Mucosa of descending colon (tissue), 3 donors: ENCODE results near the gene IGLL5. TPM values are rescaled to one million over a fixed set of nuclear protein-coding genes. Genes with fewer than 3 reads are reported as not detected.

Experiments
- ATAC-seq: fragments of 200-7000 bp; cut with Tn5 transposase; one replicate; pipeline ENCODE4 v1.9.1; 2020; ENCODE audit warnings: mild to moderate bottlenecking, moderate library complexity
- DNase-seq, 3 donors: peaks; one replicate each; pipeline ENCODE4 v3.0.0-alpha.2; 2020
- H3K36me3 ChIP-seq: fragments of 200-600 bp; one replicate; pipeline ENCODE4 v1.8.0; 2021; ENCODE audit warnings: low read depth, mild to moderate bottlenecking
- H3K4me1 ChIP-seq: fragments of 200-600 bp; one replicate; pipeline ENCODE4 v1.8.0; 2021; ENCODE audit warnings: low read depth, mild to moderate bottlenecking
- H3K4me3 ChIP-seq: fragments of 200-600 bp; one replicate; pipeline ENCODE4 v1.8.0; 2021; ENCODE audit warnings: mild to moderate bottlenecking
- H3K9me3 ChIP-seq: fragments of 200-600 bp; one replicate; pipeline ENCODE4 v1.8.0; 2021; ENCODE audit warnings: mild to moderate bottlenecking
- intact Hi-C, 2 donors: fragments of 100-400 bp; cut with DNase I in 1 of 2; cut with micrococcal nuclease in 1 of 2; formaldehyde crosslinking; loops; one replicate each; pipeline versions ENCODE4 v1.11.0 to v1.11.1; 2022; cut with DNase I, micrococcal nuclease
- total RNA-seq, 3 donors: library from RNA; stranded (reverse); fragmentation: NEBNext Ultra II Directional in 2 of 3; extraction: Animal tissue kit (Norgen Biotek cat#: 25700) in 2 of 3; gene quantifications; one replicate each; pipeline versions ENCODE4 v1.2.1 to v1.2.4, GENCODE V29; 2021 to 2023
- TF ChIP-seq, protein P1 (sequence below): fragments of 200-600 bp; IDR thresholded peaks from one replicate; pipeline ENCODE4 v1.8.0; 2022; ENCODE audit warnings: antibody characterized with exemption, mild to moderate bottlenecking
- donor health status: DM: no; HTN: no; CAD: no; lungs with moderate emphysema.
- donor health status: DM: no; HTN: no; CAD: no.
- donor health status: DM: no; HTN: yes; CAD: no.

IGLL5 gene
- total RNA-seq, 3 donors from 2014 or later, result 14.1 to 32.8 (median 16.1) TPM

DNA sequence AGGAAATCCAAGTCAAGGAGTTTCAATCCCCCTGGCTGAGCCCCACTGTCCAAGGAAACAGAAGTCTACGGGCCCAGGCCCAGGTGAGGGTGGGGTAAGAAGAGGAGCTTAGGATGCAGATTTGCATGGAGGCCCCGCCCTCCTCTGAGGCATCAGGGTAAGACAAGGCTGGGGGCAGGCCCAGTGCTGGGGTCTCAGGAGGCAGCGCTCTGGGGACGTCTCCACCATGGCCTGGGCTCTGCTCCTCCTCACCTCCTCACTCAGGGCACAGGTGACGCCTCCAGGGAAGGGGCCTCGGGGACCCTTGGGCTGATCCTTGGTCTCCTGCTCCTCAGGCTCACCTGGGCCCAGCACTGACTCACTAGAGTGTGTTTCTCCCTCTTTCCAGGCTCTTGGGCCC is 31.3 kb upstream of the IGLL5 start:
- ATAC-seq, result no peak
- H3K36me3 ChIP-seq, result no peaks in the 10 kb centered on the region
- TF ChIP-seq, protein P1, sequence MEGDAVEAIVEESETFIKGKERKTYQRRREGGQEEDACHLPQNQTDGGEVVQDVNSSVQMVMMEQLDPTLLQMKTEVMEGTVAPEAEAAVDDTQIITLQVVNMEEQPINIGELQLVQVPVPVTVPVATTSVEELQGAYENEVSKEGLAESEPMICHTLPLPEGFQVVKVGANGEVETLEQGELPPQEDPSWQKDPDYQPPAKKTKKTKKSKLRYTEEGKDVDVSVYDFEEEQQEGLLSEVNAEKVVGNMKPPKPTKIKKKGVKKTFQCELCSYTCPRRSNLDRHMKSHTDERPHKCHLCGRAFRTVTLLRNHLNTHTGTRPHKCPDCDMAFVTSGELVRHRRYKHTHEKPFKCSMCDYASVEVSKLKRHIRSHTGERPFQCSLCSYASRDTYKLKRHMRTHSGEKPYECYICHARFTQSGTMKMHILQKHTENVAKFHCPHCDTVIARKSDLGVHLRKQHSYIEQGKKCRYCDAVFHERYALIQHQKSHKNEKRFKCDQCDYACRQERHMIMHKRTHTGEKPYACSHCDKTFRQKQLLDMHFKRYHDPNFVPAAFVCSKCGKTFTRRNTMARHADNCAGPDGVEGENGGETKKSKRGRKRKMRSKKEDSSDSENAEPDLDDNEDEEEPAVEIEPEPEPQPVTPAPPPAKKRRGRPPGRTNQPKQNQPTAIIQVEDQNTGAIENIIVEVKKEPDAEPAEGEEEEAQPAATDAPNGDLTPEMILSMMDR, result no peak

DNA sequence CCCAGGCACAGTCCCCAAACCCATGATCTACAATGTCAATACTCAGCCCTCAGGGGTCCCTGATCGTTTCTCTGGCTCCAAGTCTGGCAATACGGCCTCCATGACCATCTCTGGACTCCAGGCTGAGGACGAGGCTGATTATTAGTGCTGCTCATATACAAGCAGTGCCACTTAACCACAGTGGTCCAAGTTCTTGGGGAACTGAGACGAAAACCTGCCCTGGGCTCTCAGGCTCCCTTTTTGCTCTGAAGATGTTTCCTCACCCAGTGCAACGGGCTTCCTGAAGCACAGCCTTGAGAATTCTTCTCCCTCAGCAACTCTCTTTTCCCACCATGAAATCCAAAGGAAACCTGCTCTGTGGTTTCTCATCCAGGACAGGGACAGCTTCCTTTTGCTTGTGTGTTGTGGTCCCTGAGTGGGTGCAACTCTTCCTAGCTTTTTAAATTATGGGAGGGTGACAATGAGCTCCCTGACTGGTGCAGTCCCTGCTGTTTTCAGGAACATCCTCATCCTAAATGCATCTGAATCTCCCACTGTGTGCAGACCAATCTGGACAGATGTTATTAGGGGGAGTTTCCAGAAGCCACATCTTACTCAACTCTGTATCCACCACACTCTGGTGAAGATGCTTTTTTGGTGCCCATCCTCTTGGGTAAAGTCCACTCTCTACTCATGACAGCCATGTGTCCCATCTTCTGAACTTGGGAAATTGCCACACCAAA is 30.6 kb upstream of the IGLL5 start:
- Histone ChIP-seq H3K36me3 (no peaks in the 10 kb centered on the region), H3K4me3 (no peak overlapping the region), H3K4me1 (no peaks in the 10 kb centered on the region), H3K9me3 (no peaks in the 10 kb centered on the region)
- DNase-seq (no peak), ATAC-seq (no peak)
- TF ChIP-seq, protein P1, result no peak
- intact Hi-C loops, result loop anchor here in 1 of 2 donors (5.0 kb wide), 1 partner anchor 100 kb away; no protein-coding TSS in a partner anchor

More for the DNA sequence above, 31.3 kb upstream of the IGLL5 start:
- no peak for DNase-seq
- Histone ChIP-seq H3K4me1 (no peaks in the 10 kb centered on the region), H3K4me3 (no peak overlapping the region), H3K9me3 (no peaks in the 10 kb centered on the region)
- intact Hi-C loops, result loop anchor here in 1 of 2 donors (5.0 kb wide), 1 partner anchor 101 kb away; no protein-coding TSS in a partner anchor

DNA sequence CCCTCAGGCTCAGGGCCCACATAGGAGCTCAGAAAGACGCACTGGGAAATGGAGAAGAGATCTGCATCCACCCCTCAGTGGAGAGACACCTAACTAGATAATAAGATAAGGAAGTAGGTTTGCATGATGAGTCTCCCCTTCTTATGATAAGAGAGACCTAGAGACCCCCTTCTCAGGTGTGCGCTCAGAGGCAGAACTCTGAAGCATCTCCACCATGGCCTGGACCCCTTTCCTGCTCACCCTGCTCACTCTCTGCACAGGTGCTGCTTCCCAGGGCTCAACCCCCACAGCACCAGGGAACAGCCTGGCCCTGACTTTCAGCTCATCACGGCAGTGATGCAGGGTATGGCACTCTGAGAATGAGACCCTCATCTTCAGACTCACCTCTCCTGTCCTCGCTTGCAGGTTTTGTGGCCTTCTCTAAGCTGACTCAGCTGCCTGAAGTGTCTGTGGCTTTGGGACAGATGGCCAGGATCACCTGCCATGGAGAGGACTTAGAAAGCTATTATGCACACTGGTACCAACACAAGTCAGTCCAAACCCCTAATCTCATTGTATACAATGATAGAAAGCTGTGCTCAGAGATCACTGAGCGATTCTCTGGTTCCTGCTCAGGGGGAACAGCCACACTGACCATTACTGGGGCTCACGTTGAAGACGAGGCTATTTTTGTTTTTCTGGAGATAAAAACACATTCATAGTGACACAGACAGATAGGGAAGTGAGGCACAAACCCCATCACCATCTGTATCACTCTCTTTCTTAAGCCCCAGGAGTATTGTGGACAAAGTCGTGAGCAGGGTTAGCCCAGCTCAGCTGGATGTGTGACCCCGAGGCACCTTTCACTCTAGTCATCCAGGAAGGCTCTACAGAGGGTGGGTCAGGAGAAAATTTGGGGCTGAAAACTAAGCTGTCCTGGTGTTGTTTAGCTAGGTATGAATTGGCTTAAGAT is 29.7 kb upstream of the IGLL5 start:
- Histone ChIP-seq H3K36me3 (no peaks in the 10 kb centered on the region), H3K9me3 (no peaks in the 10 kb centered on the region), H3K4me3 (no peak overlapping the region), H3K4me1 (no peaks in the 10 kb centered on the region)
- intact Hi-C loops, result loop anchor here in 1 of 2 donors (5.0 kb wide), 1 partner anchor 99 kb away; no protein-coding TSS in a partner anchor
- ATAC-seq, result no peak
- TF ChIP-seq, protein P1, result no peak
- no peak for DNase-seq

DNA sequence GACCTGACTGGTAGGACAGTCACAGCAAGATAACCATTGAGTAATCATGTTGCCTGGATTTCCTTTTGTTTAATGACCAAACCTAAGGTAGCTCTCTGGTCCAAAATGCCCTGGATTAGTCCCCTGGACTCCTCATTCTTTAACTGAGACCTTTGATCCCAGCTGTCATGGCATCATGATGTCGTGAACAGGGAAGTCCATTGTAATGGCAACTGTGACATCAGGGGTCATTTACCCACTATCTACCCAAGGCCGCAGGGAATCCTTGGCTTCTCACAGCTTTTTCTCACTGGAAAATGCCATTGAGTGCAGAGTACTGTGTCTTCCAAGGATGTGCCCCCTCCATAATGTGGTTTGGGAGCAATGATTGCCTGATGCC is 29.1 kb upstream of the IGLL5 start:
- DNase-seq (no peak), ATAC-seq (no peak)
- TF ChIP-seq, protein P1, result no peak
- H3K9me3 ChIP-seq, result no peaks in the 10 kb centered on the region
- intact Hi-C loops, result loop anchor here in 1 of 2 donors (5.0 kb wide), 1 partner anchor 99 kb away; no protein-coding TSS in a partner anchor
- no peaks in the 10 kb centered on the region for H3K36me3 ChIP-seq
- no peaks in the 10 kb centered on the region for H3K4me1 ChIP-seq
- H3K4me3 ChIP-seq, result no peak overlapping the region

DNA sequence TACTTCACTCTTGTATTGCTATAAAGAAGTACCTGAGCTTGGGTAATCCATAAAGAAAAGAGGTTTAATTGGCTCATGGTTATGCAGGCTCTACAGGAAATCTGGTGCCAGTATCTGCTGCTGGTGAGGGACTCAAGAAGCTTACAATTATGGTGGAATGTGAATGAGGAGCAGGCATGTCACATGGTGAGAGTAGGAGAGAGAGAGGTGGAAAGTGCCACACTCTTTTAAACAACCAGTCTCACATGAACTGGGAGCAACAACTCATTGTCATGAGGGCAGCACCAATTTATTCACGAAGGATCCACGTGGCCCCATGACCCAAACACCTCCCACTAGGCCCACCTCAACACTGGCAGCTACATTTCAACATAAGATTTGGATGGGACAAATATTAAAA is 24.6 kb upstream of the IGLL5 start:
- Histone ChIP-seq H3K4me3 (no peak overlapping the region), H3K4me1 (peaks cover 7% of the 10 kb centered on the region), H3K36me3 (no peaks in the 10 kb centered on the region), H3K9me3 (no peaks in the 10 kb centered on the region)
- TF ChIP-seq, protein P1, result no peak
- no peak for DNase-seq
- ATAC-seq, result no peak
- intact Hi-C loops, result no loop called here
